Measurements from ENCODE around the gene RAB11FIP4. TPM values are rescaled to one million over a fixed set of nuclear protein-coding genes. Genes with fewer than 3 reads are reported as not detected.

The RAB11FIP4 gene
- total and polyA plus RNA-seq, 8 donors: 4.7 to 121 (median 11.7) TPM

DNA sequence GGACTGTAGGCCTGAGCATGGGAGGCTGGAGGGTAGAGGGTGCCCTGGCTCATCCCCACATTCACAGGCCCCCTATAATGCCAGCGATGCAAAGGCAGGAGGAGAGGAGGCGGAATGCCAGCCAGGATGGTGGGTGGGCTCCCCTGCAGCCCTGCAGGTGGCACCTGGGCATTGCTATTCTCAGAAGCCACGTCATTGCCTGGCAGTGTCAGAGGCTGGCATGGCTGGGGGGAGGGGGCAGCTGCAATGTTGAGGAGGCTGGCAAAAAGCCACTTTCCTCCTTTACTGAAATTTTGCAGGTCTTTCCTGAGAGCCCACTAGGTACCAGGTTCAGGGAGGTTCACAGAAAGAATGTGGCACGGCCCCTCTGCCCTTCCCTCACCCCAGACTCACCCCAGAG is 36.2 kb downstream of the RAB11FIP4 start:
- no peak overlapping the region for H3K4me3 ChIP-seq
- TF ChIP-seq EP300 (IDR thresholded peaks at IDR 0.05): no peak
- TF ChIP-seq, protein P1, sequence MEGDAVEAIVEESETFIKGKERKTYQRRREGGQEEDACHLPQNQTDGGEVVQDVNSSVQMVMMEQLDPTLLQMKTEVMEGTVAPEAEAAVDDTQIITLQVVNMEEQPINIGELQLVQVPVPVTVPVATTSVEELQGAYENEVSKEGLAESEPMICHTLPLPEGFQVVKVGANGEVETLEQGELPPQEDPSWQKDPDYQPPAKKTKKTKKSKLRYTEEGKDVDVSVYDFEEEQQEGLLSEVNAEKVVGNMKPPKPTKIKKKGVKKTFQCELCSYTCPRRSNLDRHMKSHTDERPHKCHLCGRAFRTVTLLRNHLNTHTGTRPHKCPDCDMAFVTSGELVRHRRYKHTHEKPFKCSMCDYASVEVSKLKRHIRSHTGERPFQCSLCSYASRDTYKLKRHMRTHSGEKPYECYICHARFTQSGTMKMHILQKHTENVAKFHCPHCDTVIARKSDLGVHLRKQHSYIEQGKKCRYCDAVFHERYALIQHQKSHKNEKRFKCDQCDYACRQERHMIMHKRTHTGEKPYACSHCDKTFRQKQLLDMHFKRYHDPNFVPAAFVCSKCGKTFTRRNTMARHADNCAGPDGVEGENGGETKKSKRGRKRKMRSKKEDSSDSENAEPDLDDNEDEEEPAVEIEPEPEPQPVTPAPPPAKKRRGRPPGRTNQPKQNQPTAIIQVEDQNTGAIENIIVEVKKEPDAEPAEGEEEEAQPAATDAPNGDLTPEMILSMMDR (IDR thresholded peaks at IDR 0.05): no peak
- TF ChIP-seq POLR2A (IDR thresholded peaks at IDR 0.05): no peak
- no peak for TF ChIP-seq POLR2AphosphoS5 (IDR thresholded peaks at IDR 0.05)
- DNase-seq: no peak
- no peaks in the 10 kb centered on the region for H3K36me3 ChIP-seq
- peaks cover 0 to 65% (median 6%) of the 10 kb centered on the region in 3 donors for H3K27me3 ChIP-seq
- H3K27ac ChIP-seq: no peak overlapping the region
- peaks cover 5 to 11% (median 6%) of the 10 kb centered on the region in 4 donors for H3K4me1 ChIP-seq
- 71 to 86% (median 76%) methylated on average over 4 of the region's 4 CpGs for WGBS, 5 donors
- intact Hi-C loops (cut with DNase I; ENCODE audit: low total_unique reads): no loop called here
- H3K9me3 ChIP-seq: peaks cover 0 to 4% (median 0%) of the 10 kb centered on the region in 4 donors

DNA sequence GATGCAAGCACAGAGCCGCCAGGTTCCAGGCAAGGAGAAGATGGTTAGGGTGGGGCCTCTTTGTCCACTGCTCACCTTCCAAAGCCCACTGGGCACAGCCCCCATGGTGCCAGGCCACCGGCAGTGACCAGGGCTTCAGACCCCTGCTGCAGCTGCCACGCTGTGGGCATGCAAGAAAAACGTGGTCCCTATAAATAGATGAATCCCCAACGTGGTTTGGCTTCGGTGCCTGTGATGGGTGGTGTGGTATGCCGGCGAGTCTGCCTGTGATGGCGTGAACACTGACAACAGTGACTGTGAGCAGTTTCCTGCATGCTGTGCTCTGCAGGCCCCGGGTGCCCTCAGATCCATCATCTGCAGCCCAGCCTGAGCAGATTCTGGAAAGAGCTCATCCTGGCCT is 36.6 kb downstream of the RAB11FIP4 start:
- WGBS, 5 donors: 53 to 74% (median 71%) methylated on average over 10 of the region's 10 CpGs

DNA sequence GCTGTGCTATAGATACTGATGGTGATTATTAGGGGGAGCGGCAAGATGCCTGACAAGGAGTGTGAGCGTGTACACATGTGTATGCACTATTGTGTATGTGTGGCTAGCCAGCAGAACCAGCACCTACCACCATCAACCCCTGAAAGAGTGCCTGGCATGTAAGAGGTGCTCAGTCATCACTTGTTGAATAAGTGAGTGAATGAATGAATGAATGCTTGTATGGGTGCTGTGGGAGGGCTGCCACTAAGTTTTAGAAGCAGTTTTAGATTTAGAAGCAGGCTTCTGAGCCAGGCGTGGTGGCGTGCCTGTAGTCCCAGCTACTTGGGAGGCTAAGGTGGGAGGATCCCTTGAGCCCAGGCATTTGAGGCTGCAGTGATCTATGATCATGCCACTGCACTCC is 37.0 kb downstream of the RAB11FIP4 start:
- intact Hi-C loops (cut with DNase I; ENCODE audit: low total_unique reads): no loop called here
- Histone ChIP-seq H3K4me1 (peaks cover 5 to 11% (median 6%) of the 10 kb centered on the region in 4 donors), H3K9me3 (no peaks in the 10 kb centered on the region), H3K27me3 (peaks cover 0 to 73% (median 6%) of the 10 kb centered on the region in 3 donors), H3K27ac (no peak overlapping the region), H3K36me3 (no peaks in the 10 kb centered on the region), H3K4me3 (no peak overlapping the region)
- TF ChIP-seq POLR2A (IDR thresholded peaks at IDR 0.05) (no peak), POLR2AphosphoS5 (IDR thresholded peaks at IDR 0.05) (no peak), EP300 (IDR thresholded peaks at IDR 0.05) (no peak)
- TF ChIP-seq, protein P1 (IDR thresholded peaks at IDR 0.05): no peak
- 88 to 97% (median 95%) methylated on average over 4 of the region's 4 CpGs for WGBS, 5 donors
- no peak for DNase-seq

More for the DNA sequence above, 36.6 kb downstream of the RAB11FIP4 start:
- no peak for DNase-seq
- Histone ChIP-seq H3K36me3 (no peaks in the 10 kb centered on the region), H3K27me3 (peaks cover 0 to 69% (median 6%) of the 10 kb centered on the region in 3 donors), H3K4me1 (peaks cover 5 to 11% (median 6%) of the 10 kb centered on the region in 4 donors), H3K9me3 (no peaks in the 10 kb centered on the region), H3K4me3 (no peak overlapping the region), H3K27ac (no peak overlapping the region)
- intact Hi-C loops (cut with DNase I; ENCODE audit: low total_unique reads): no loop called here
- TF ChIP-seq, protein P1 (IDR thresholded peaks at IDR 0.05): no peak
- TF ChIP-seq EP300 (IDR thresholded peaks at IDR 0.05): no peak
- TF ChIP-seq POLR2A (IDR thresholded peaks at IDR 0.05): no peak
- no peak for TF ChIP-seq POLR2AphosphoS5 (IDR thresholded peaks at IDR 0.05)

DNA sequence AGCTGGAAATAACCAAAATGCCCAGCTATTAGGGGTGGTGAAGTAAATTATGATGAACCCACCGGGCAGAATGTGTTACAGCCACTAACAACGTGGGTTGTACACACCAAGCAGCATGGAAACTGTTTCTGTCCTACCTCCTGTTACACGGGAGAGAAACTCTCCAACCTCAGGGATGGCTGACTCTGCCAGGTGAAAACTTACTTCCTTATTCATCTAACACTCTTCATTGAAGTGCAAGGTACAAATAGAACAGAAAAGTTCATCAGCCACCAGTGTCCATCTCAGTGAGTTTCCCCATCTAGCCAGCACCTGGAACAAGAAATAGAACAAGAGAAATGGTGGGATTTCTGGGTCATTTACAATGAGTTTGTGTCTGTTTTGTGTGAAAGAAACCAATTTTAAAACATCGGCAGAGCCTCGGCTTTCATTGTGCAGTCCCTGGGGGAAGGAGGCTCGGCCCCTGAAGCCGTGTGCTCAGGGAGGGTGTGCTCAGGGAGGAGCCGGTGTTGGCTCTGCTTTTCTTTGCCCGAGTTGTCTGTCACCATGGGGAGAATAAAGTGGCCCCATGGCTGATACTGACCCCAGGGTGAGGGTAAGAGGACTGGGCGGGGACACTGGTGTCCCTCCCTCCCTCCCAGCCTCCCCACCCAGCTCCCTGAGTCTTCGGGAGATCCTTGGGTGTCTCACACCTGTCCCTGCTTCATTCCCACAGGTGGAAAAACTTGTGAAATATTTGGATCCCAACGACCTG is 39.8 kb downstream of the RAB11FIP4 start:
- Histone ChIP-seq H3K27ac (no peak overlapping the region), H3K27me3 (peaks cover 0 to 80% (median 6%) of the 10 kb centered on the region in 3 donors), H3K4me3 (no peak overlapping the region), H3K4me1 (no peaks in the 10 kb centered on the region), H3K9me3 (no peaks in the 10 kb centered on the region), H3K36me3 (no peaks in the 10 kb centered on the region)
- intact Hi-C loops (cut with DNase I; ENCODE audit: low total_unique reads): loop anchor here (10.0 kb wide), 1 partner anchor 414 kb away; no protein-coding TSS in a partner anchor
- TF ChIP-seq POLR2AphosphoS5 (IDR thresholded peaks at IDR 0.05) (no peak), POLR2A (IDR thresholded peaks at IDR 0.05) (no peak), EP300 (IDR thresholded peaks at IDR 0.05) (no peak)
- TF ChIP-seq, protein P1 (IDR thresholded peaks at IDR 0.05): no peak
- no peak for DNase-seq
- 21 to 39% (median 30%) methylated on average over 12 of the region's 12 CpGs for WGBS, 5 donors

Data from stomach (tissue), 9 donors.